HG03108 (cell line): ENCODE data around the gene KIF27.
"Not testable (repeated sequence)": the region's sequence is repeated elsewhere in the genome, so short reads cannot be mapped to it uniquely, and the experiment has no call there.

ENCODE experiments used
- ATAC-seq: cut with Tn5 transposase; IDR thresholded peaks from one replicate; pipeline ENCODE4 v1.9.1; 2021; ENCODE audit warnings: moderate library complexity; ENCODE audit not compliant: unreplicated experiment

Gene KIF27

GRCh38 chr9:83920927-83921707 lies at the start of gene KIF27:
TSS of gene KIF27 (minus strand) at chr9:83921432. CDS start at chr9:83915591, 5,841 bp downstream.
- peak; percentile 97 for ATAC-seq

- no peak for ATAC-seq
These were observed 48.4 kb upstream of the KIF27 start for GRCh38 chr9:83969602-83970001.

- ATAC-seq = no peak
These were observed 45.8 kb upstream of the KIF27 start for GRCh38 chr9:83967073-83967472.

- ATAC-seq = no peak
These were observed 45.0 kb upstream of the KIF27 start for GRCh38 chr9:83966209-83966582.

GRCh38 chr9:83965350-83966208 lies 44.3 kb upstream of the KIF27 start:
- no peak for ATAC-seq

- no peak for ATAC-seq
These were observed 43.7 kb upstream of the KIF27 start for GRCh38 chr9:83964973-83965349.

- ATAC-seq = no peak
These were observed 40.9 kb upstream of the KIF27 start for GRCh38 chr9:83962165-83962564.

- no peak for ATAC-seq
These were observed 39.8 kb upstream of the KIF27 start for GRCh38 chr9:83960991-83961390.

GRCh38 chr9:83959061-83959460 lies 37.8 kb upstream of the KIF27 start:
- no peak for ATAC-seq

- ATAC-seq = no peak
These were observed 35.9 kb upstream of the KIF27 start for GRCh38 chr9:83957248-83957513.

- peak; percentile 76 for ATAC-seq
These were observed 35.4 kb upstream of the KIF27 start for GRCh38 chr9:83956436-83957247.

GRCh38 chr9:83956086-83956435 lies 34.8 kb upstream of the KIF27 start:
- ATAC-seq = peak; percentile 53

GRCh38 chr9:83948096-83948495 lies 26.9 kb upstream of the KIF27 start:
- ATAC-seq = not testable (repeated sequence)

- no peak for ATAC-seq
These were observed 19.5 kb upstream of the KIF27 start for GRCh38 chr9:83940590-83941303.

GRCh38 chr9:83937861-83938455 lies 16.7 kb upstream of the KIF27 start:
- peak; percentile 63 for ATAC-seq

GRCh38 chr9:83936523-83936922 lies 15.3 kb upstream of the KIF27 start:
- ATAC-seq = no peak

- no peak for ATAC-seq
These were observed 14.2 kb upstream of the KIF27 start for GRCh38 chr9:83935276-83935935.

GRCh38 chr9:83934569-83935275 lies 13.5 kb upstream of the KIF27 start:
- no peak for ATAC-seq

GRCh38 chr9:83933790-83934189 lies 12.6 kb upstream of the KIF27 start:
- no peak for ATAC-seq
